Mammary epithelial cell (primary cell): Measurements from ENCODE around the gene CTF1.

ENCODE experiments used
- CTCF ChIP-seq, 2 donors: IDR thresholded peaks in 1 of 2; conservative IDR thresholded peaks in 1 of 2; 2 replicates each; pipeline ENCODE4 v1.5.1; 2011 to 2012; ENCODE audit warnings: inconsistent platforms in 2 of 2, low read length in 2 of 2, mild to moderate bottlenecking in 2 of 2, control low read depth in 1 of 2, low read depth in 1 of 2; ENCODE audit not compliant: insufficient read depth in 1 of 2; ENCODE audit errors: extremely low read depth in 1 of 2
- EZH2 ChIP-seq: IDR thresholded peaks from 2 replicates; pipeline ENCODE4 v1.6.1; 2012; ENCODE audit warnings: low read length, inconsistent platforms, borderline replicate concordance

GRCh38 chr16:30925995-30926811 lies 29.8 kb downstream of the CTF1 start:
- no peak for TF ChIP-seq CTCF (conservative IDR thresholded peaks at IDR 0.05 in 1 of 2, IDR thresholded peaks at IDR 0.05 in 1 of 2; ENCODE audit: extremely low read depth in 1 of 2, insufficient read depth in 1 of 2, low read depth in 1 of 2, low read length in 2 of 2)
- no peak for TF ChIP-seq EZH2
